ENCODE data around the gene TSC22D1. TPM values are rescaled to one million over a fixed set of nuclear protein-coding genes. Genes with fewer than 3 reads are reported as not detected.

The TSC22D1 gene
- total RNA-seq, 1 experiment from 2014 or later: 72.5 TPM

- peak; percentile 88 for TF ChIP-seq GABPB1 (CRISPR knock-in tag; IDR thresholded peaks at IDR 0.05)
- TF ChIP-seq RELA (CRISPR knock-in tag; IDR thresholded peaks at IDR 0.05; ENCODE audit: borderline replicate concordance): no peak
- H3K4me1 Mint-ChIP-seq: peaks cover 10% of the 10 kb centered on the region
- ATAC-seq (no peak), DNase-seq (ENCODE audit: low spot score) (no peak)
- H3K9me3 Mint-ChIP-seq: no peaks in the 10 kb centered on the region
- POLR2A ChIA-PET: no interaction called here
- H3K27me3 Mint-ChIP-seq (ENCODE audit: low read depth): no peaks in the 10 kb centered on the region
- no peaks in the 10 kb centered on the region for H3K36me3 Mint-ChIP-seq
- no peak overlapping the region for H3K27ac Mint-ChIP-seq
- CTCF ChIA-PET: no interaction called here
- H3K4me3 Mint-ChIP-seq: no peak overlapping the region
Measured at GRCh38 chr13:44449999-44450821, 125.9 kb downstream of the TSC22D1 start.

- Mint-ChIP-seq H3K27ac (no peak overlapping the region), H3K9me3 (no peaks in the 10 kb centered on the region), H3K4me1 (peaks cover 10% of the 10 kb centered on the region), H3K27me3 (ENCODE audit: low read depth) (no peaks in the 10 kb centered on the region), H3K4me3 (no peak overlapping the region), H3K36me3 (no peaks in the 10 kb centered on the region)
- ChIA-PET POLR2A (interaction anchor here (1.2 kb wide), 1 partner anchor 12 kb away, joined by 7 read pairs; no protein-coding TSS in a partner anchor), CTCF (interaction anchor here (0.6 kb wide), 1 partner anchor 315 kb away, joined by 3 read pairs; no protein-coding TSS in a partner anchor)
- ATAC-seq: no peak
- TF ChIP-seq GRHL2 (CRISPR knock-in tag; IDR thresholded peaks at IDR 0.05; ENCODE audit: insufficient replicate concordance, severe bottlenecking) (no peak), IRF2 (CRISPR knock-in tag; IDR thresholded peaks at IDR 0.05; ENCODE audit: borderline replicate concordance, low read depth) (no peak), PRRX2 (CRISPR knock-in tag; IDR thresholded peaks at IDR 0.05) (no peak), GABPB1 (CRISPR knock-in tag; IDR thresholded peaks at IDR 0.05) (no peak), KAT7 (CRISPR knock-in tag; IDR thresholded peaks at IDR 0.05; ENCODE audit: borderline replicate concordance) (no peak), NFE2L1 (CRISPR knock-in tag; IDR thresholded peaks at IDR 0.05) (no peak), ZMAT4 (CRISPR knock-in tag; IDR thresholded peaks at IDR 0.05) (no peak), SMAD3 (CRISPR knock-in tag; IDR thresholded peaks at IDR 0.05; ENCODE audit: borderline replicate concordance) (no peak), ERG (CRISPR knock-in tag; IDR thresholded peaks at IDR 0.05) (no peak), ZNF512 (CRISPR knock-in tag; IDR thresholded peaks at IDR 0.05; ENCODE audit: borderline replicate concordance) (no peak), MYBL2 (CRISPR knock-in tag; IDR thresholded peaks at IDR 0.05) (no peak), AFF4 (CRISPR knock-in tag; IDR thresholded peaks at IDR 0.05; ENCODE audit: borderline replicate concordance) (no peak), ZNF138 (CRISPR knock-in tag; conservative IDR thresholded peaks at IDR 0.05) (no peak), ELF4 (CRISPR knock-in tag; IDR thresholded peaks at IDR 0.05; ENCODE audit: low read depth) (no peak), CTCF (IDR thresholded peaks at IDR 0.05) (no peak), TCF7 (CRISPR knock-in tag; IDR thresholded peaks at IDR 0.05; ENCODE audit: low read depth) (no peak), STAT6 (CRISPR knock-in tag; conservative IDR thresholded peaks at IDR 0.05; ENCODE audit: low read depth) (no peak), TP53 (CRISPR knock-in tag; IDR thresholded peaks at IDR 0.05) (no peak)
- DNase-seq (ENCODE audit: low spot score): no peak
Measured at GRCh38 chr13:44448875-44449274, 127.3 kb downstream of the TSC22D1 start.

Measured in WTC11 (cell line).